Activated T-helper 17 cell treated with anti-CD3 and anti-CD28 coated beads, Interleukin-2, amount 50 U/mL, for 72 hours (primary cell): ENCODE results near the gene IL33. TPM values are rescaled to one million over a fixed set of nuclear protein-coding genes. Genes with fewer than 3 reads are reported as not detected.

ENCODE experiments used
- ATAC-seq: fragments of 150-1000 bp; cut with Tn5 transposase; replicated peaks from 2 replicates; pipeline ENCODE4 v1.10.0; 2021; ENCODE audit warnings: mild to moderate bottlenecking, moderate library complexity
- H3K27ac Mint-ChIP-seq: one replicate; pipeline ENCODE4 v1.8.0; 2022; ENCODE audit warnings: mixed read lengths
- H3K27me3 Mint-ChIP-seq: one replicate; pipeline ENCODE4 v1.8.0; 2022; ENCODE audit warnings: mixed read lengths
- H3K36me3 Mint-ChIP-seq: one replicate; pipeline ENCODE4 v1.8.0; 2022; ENCODE audit warnings: low read depth, mild to moderate bottlenecking, mixed read lengths
- H3K4me1 Mint-ChIP-seq: one replicate; pipeline ENCODE4 v1.8.0; 2022; ENCODE audit warnings: mixed read lengths
- H3K4me3 Mint-ChIP-seq: one replicate; pipeline ENCODE4 v1.8.0; 2022; ENCODE audit warnings: mild to moderate bottlenecking, mixed read lengths
- H3K9me3 Mint-ChIP-seq: one replicate; pipeline ENCODE4 v1.8.0; 2022; ENCODE audit warnings: mixed read lengths
- total RNA-seq, 2 donors: library from RNA; stranded (reverse); gene quantifications; one replicate each; pipeline ENCODE4 v1.2.3, GENCODE V29; 2022

IL33 gene
- total RNA-seq, 2 donors from 2014 or later: not detected

GRCh38 chr9:6302417-6302816 is 86.8 kb downstream of the IL33 start:
- H3K4me1 Mint-ChIP-seq: no peaks in the 10 kb centered on the region
- peaks cover 10% of the 10 kb centered on the region for H3K27me3 Mint-ChIP-seq
- no peak overlapping the region for H3K27ac Mint-ChIP-seq
- H3K9me3 Mint-ChIP-seq: no peaks in the 10 kb centered on the region
- H3K36me3 Mint-ChIP-seq: no peaks in the 10 kb centered on the region
- H3K4me3 Mint-ChIP-seq: no peak overlapping the region
- no peak for ATAC-seq

DNA sequence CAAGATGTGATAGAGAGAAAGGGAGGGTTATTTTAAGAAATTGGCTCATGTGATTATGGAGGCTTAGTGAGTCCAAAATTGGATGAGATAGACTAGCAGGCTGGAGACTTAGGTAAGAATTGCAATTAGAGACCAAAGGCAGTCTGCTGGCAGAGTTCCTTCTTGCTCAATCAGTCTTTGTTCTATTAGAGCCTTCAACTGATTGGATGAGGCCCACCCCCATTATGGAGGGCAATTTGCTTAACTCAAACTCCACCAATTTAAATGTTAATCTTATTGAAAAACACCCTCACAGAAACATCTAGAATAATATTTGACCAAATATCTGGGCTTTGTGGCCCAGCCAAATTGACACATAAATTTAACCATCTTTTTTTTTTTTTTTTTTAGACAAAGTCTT is 88.6 kb downstream of the IL33 start:
- H3K36me3 Mint-ChIP-seq: no peaks in the 10 kb centered on the region
- H3K27ac Mint-ChIP-seq: no peak overlapping the region
- no peak for ATAC-seq
- H3K4me3 Mint-ChIP-seq: no peak overlapping the region
- peaks cover 14% of the 10 kb centered on the region for H3K27me3 Mint-ChIP-seq
- no peaks in the 10 kb centered on the region for H3K9me3 Mint-ChIP-seq
- no peaks in the 10 kb centered on the region for H3K4me1 Mint-ChIP-seq

DNA sequence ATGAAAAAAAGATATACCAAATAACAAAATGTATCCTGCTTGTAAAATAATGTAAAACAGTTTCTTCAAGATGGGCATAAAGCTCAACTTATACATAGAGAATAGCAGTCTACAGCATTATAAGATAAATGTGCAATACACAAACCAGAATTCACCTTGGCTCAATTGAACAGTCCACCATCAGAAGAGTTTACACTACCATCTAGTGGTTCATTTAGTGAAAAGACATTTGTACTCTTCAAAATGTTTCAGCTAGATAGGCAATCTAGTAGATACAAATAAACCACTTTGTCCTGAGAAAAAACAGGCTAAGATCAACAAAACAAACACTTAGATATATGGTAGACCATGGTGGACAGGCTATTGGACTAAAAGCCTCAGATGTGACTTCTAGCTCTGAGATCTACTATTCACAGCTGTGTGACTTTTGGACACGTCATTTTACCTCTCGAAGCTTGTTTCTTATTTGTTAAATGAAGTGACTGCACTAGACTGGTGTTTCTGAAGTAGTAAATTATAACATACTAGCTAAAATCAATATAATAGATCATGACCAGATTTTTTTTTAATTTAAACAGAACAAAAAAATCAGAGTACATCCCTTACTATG is 90.5 kb downstream of the IL33 start:
- no peak for ATAC-seq

More for the DNA sequence above, 90.5 kb downstream of the IL33 start:
- Mint-ChIP-seq H3K4me3 (no peak overlapping the region), H3K27me3 (peaks cover 14% of the 10 kb centered on the region), H3K4me1 (no peaks in the 10 kb centered on the region), H3K36me3 (no peaks in the 10 kb centered on the region), H3K27ac (no peak overlapping the region), H3K9me3 (no peaks in the 10 kb centered on the region)

Other genes starting within 250 kb of the IL33 start
- gene RANBP6, start 200.2 kb upstream of the IL33 start, total RNA-seq: 10 to 100 TPM; 14.6 to 22.7 TPM
- gene TPD52L3, start 112.6 kb downstream of the IL33 start, total RNA-seq: not detected
- gene UHRF2, start 197.4 kb downstream of the IL33 start, total RNA-seq: 10 to 100 TPM; 98.7 to 99.6 TPM